GM12878 (cell line): ENCODE data around the gene CKB. TPM values are rescaled to one million over a fixed set of nuclear protein-coding genes. Genes with fewer than 3 reads are reported as not detected.

ENCODE experiments used
- ATAC-seq: fragments of 200-7000 bp; cut with Tn5 transposase; 3 replicates; pipeline ENCODE4 v1.9.1; 2020; ENCODE audit warnings: mild to moderate bottlenecking, moderate library complexity
- BruUV-seq: library from RNA; stranded (reverse); fragments of 400-500 nt; replicated peaks from 2 replicates; lab custom pipeline; 2021; lab: Mats Ljungman, UMichigan
- CTCF ChIA-PET: fragments of 300-600 bp; sonication (Branson Sonifier 250); formaldehyde crosslinking; extraction: SDS; loops from one replicate; lab custom pipeline; 2021; ENCODE audit warnings: inconsistent platforms; lab: Yijun Ruan, JAX
- POLR2A ChIA-PET: fragments of 350-600 bp; formaldehyde crosslinking; extraction: SDS; loops from one replicate; lab custom pipeline; 2021; ENCODE audit warnings: inconsistent platforms; lab: Charles Lee
- RAD21 ChIA-PET: fragments of 300-600 bp; sonication (Branson Sonifier 250); formaldehyde crosslinking; loops from one replicate; lab custom pipeline; 2023; ENCODE audit warnings: antibody characterized with exemption; ENCODE audit not compliant: unreplicated experiment; lab: Charles Lee
- SMC1A ChIA-PET: fragments of 300-600 bp; sonication (Branson Sonifier 250); formaldehyde crosslinking; loops from one replicate; lab custom pipeline; 2023; ENCODE audit not compliant: unreplicated experiment, uncharacterized antibody; lab: Charles Lee
- DNase-seq: peaks from one replicate; pipeline ENCODE4 v3.0.0-alpha.2; 2011; ENCODE audit warnings: low read depth, low spot score
- FAIRE-seq: peaks from 3 replicates; lab custom pipeline; 2011; peaks lifted over from hg19 to GRCh38; lab: Jason Lieb, UNC
- H2AFZ ChIP-seq: 2 replicates; pipeline ENCODE4 v1.6.0; 2011; ENCODE audit warnings: low read depth, low read length, control low read depth; ENCODE audit not compliant: control insufficient read depth
- H3K27ac ChIP-seq: 2 replicates; pipeline ENCODE4 v1.5.1; 2011; ENCODE audit warnings: control low read depth; ENCODE audit not compliant: control insufficient read depth, insufficient read depth
- H3K27me3 ChIP-seq, 2 experiments: replicated peaks in 1 of 2; 2 replicates each; pipeline versions ENCODE4 v1.6.0 to v1.6.1; 2011; ENCODE audit warnings: low read length in 1 of 2; ENCODE audit not compliant: control insufficient read depth in 2 of 2, insufficient read depth in 2 of 2
- H3K36me3 ChIP-seq, 2 experiments: 2 replicates each; pipeline ENCODE4 v1.5.1; 2011; ENCODE audit warnings: low read length in 1 of 2; ENCODE audit not compliant: control insufficient read depth in 2 of 2, insufficient read depth in 2 of 2
- H3K4me1 ChIP-seq: 2 replicates; pipeline ENCODE4 v1.6.1; 2011; ENCODE audit warnings: mild to moderate bottlenecking, low read length, moderate library complexity, mixed read lengths; ENCODE audit not compliant: control insufficient read depth, insufficient read depth
- H3K4me2 ChIP-seq: 2 replicates; pipeline ENCODE4 v1.6.0; 2011; ENCODE audit warnings: control low read depth; ENCODE audit not compliant: control insufficient read depth, insufficient read depth
- H3K4me3 ChIP-seq: fragments of 200-600 bp; sonication (generic); 2 replicates; pipeline ENCODE4 v1.5.1; 2016
- H3K79me2 ChIP-seq: 2 replicates; pipeline ENCODE4 v1.6.0; 2011; ENCODE audit warnings: low read length; ENCODE audit not compliant: control insufficient read depth, insufficient read depth
- H3K9ac ChIP-seq: 2 replicates; pipeline ENCODE4 v1.8.0; 2011; ENCODE audit warnings: low read length, control low read depth, mixed read lengths; ENCODE audit not compliant: control insufficient read depth, insufficient read depth
- H3K9me3 ChIP-seq: replicated peaks from 3 replicates; pipeline ENCODE4 v1.5.1; 2011; ENCODE audit warnings: mild to moderate bottlenecking, low read length; ENCODE audit not compliant: control insufficient read depth, insufficient read depth
- H4K20me1 ChIP-seq: 2 replicates; pipeline ENCODE4 v1.6.0; 2011; ENCODE audit not compliant: control insufficient read depth, insufficient read depth
- ATF3 ChIP-seq: IDR thresholded peaks from 2 replicates; pipeline ENCODE4 v1.6.1; 2011; ENCODE audit warnings: low read depth, mild to moderate bottlenecking, low read length, moderate library complexity, borderline replicate concordance; ENCODE audit errors: extremely low read depth
- HCFC1 ChIP-seq: fragments of 150-350 bp; IDR thresholded peaks from 2 replicates; pipeline ENCODE4 v1.6.1; 2014; ENCODE audit warnings: low read length
- HDAC6 ChIP-seq: fragments of 200-600 bp; sonication (generic); IDR thresholded peaks from one replicate; pipeline ENCODE4 v1.8.0; 2017; ENCODE audit warnings: antibody characterized with exemption; ENCODE audit not compliant: unreplicated experiment
- IRF3 ChIP-seq: fragments of 450-650 bp; IDR thresholded peaks from 2 replicates; pipeline ENCODE4 v1.6.1; 2014; ENCODE audit warnings: mild to moderate bottlenecking
- NFXL1 ChIP-seq: fragments of 450-650 bp; IDR thresholded peaks from 2 replicates; pipeline ENCODE4 v1.6.1; 2017; ENCODE audit warnings: antibody characterized with exemption, mild to moderate bottlenecking, borderline replicate concordance
- NKRF ChIP-seq: fragments of 450-650 bp; conservative IDR thresholded peaks from 2 replicates; pipeline ENCODE4 v1.6.1; 2017; ENCODE audit warnings: mild to moderate bottlenecking, moderate library complexity
- POU2F2 ChIP-seq: IDR thresholded peaks from 3 replicates; pipeline ENCODE4 v1.6.1; 2011; ENCODE audit warnings: low read depth, mild to moderate bottlenecking, low read length, borderline replicate concordance
- RAD51 ChIP-seq: fragments of 450-650 bp; IDR thresholded peaks from 2 replicates; pipeline ENCODE4 v1.6.1; 2016; ENCODE audit warnings: moderate library complexity, mild to moderate bottlenecking, inconsistent platforms
- SKIL ChIP-seq: fragments of 450-650 bp; IDR thresholded peaks from 2 replicates; pipeline ENCODE4 v1.6.1; 2017; ENCODE audit warnings: mild to moderate bottlenecking, low read depth, inconsistent platforms; ENCODE audit not compliant: poor library complexity, severe bottlenecking
- YBX1 ChIP-seq: fragments of 450-650 bp; IDR thresholded peaks from 2 replicates; pipeline ENCODE4 v1.6.1; 2016; ENCODE audit warnings: antibody characterized with exemption
- ZBED1 ChIP-seq: IDR thresholded peaks from 2 replicates; pipeline ENCODE4 v1.6.1; 2016; ENCODE audit warnings: borderline replicate concordance
- ZNF207 ChIP-seq: fragments of 450-650 bp; IDR thresholded peaks from 2 replicates; pipeline ENCODE4 v1.6.1; 2014; ENCODE audit warnings: antibody characterized with exemption, mild to moderate bottlenecking, borderline replicate concordance
- WGBS: methylation state at CpG from one replicate; pipeline ENCODE4 v1.1.6; 2016; ENCODE audit warnings: low lambda C conversion rate; ENCODE audit not compliant: insufficient replicate concordance, insufficient coverage; ENCODE audit errors: missing lambda C conversion rate; 5-methylcytosine and 5-hydroxymethylcytosine counted together
- in situ Hi-C: fragments of 300-500 bp; cut with MboI; formaldehyde crosslinking; loops from 9 replicates; pipeline ENCODE4 v1.14.3; 2018; ENCODE audit warnings: mixed read lengths
- intact Hi-C: fragments of 100-400 bp; cut with micrococcal nuclease; formaldehyde crosslinking; loops from one replicate; pipeline ENCODE4 v1.14.2; 2022; ENCODE audit not compliant: unreplicated experiment
- polyA plus RNA-seq, 11 experiments: library from polyadenylated mRNA; depleted of rRNA in 4 of 11; unstranded in 6 of 11; stranded (reverse) in 5 of 11; fragments of >200 nt; fragmentation: Nextera tagmentation in 4 of 11; fragmentation: Illumina TruSeq in 1 of 11; extraction: Ambion mirVana in 4 of 11; extraction: Trizol in 1 of 11; gene quantifications; 1 replicate in 1 of 11; 2 replicates in 10 of 11; pipeline versions ENCODE4 v1.2.1 to v1.2.3, GENCODE V29; 2011 to 2016; ENCODE audit warnings: inconsistent platforms in 2 of 11, missing spikeins in 2 of 11, low read depth in 1 of 11
- total RNA-seq, 4 experiments: library from RNA; depleted of rRNA in 3 of 4; stranded (reverse); fragments of >200 nt in 3 of 4; fragmentation: Illumina TruSeq in 1 of 4; extraction: Trizol in 1 of 4; gene quantifications; 2 replicates each; pipeline versions ENCODE4 v1.2.1 to v1.2.3, GENCODE V29; 2013 to 2021

CKB gene
- total and polyA plus RNA-seq, 10 of the 15 experiments (the other 5 are each of a cell fraction or from before 2014, with no cell fraction given) = 0.40 to 6.1 (median 2.3) TPM

- CTCF ChIA-PET = interaction anchor here (1.1 to 1.3 kb wide), 2 partner anchors 44 to 45 kb away, joined by 3 to 4 read pairs; no protein-coding TSS in a partner anchor
- ATAC-seq = no peak
- no TSS peak for BruUV-seq
- H3K4me1 ChIP-seq = no peaks in the 10 kb centered on the region
- WGBS = 81% methylated on average over 9 of the region's 9 CpGs
- TF ChIP-seq HCFC1 (no peak), YBX1 (no peak), ATF3 (no peak), ZNF207 (no peak), ZBED1 (no peak), IRF3 (no peak), HDAC6 (no peak), RAD51 (no peak), NFXL1 (no peak), NKRF (no peak), POU2F2 (no peak), SKIL (no peak)
- no peak overlapping the region for H3K9ac ChIP-seq
- peaks cover 23 to 27% of the 10 kb centered on the region in 2 experiments for H3K36me3 ChIP-seq
- in situ Hi-C loops = no loop called here
- no peak overlapping the region for H3K4me3 ChIP-seq
- H3K4me2 ChIP-seq = no peak overlapping the region
- H3K27ac ChIP-seq = no peak overlapping the region
- POLR2A ChIA-PET = interaction anchor here (0.6 to 0.7 kb wide), 2 partner anchors 102 to 111 kb away, joined by 3 to 5 read pairs; no protein-coding TSS in a partner anchor
- intact Hi-C loops = no loop called here
- no peaks in the 10 kb centered on the region for H3K27me3 ChIP-seq
- SMC1A ChIA-PET = no interaction called here
- no peaks in the 10 kb centered on the region for H3K79me2 ChIP-seq
- RAD21 ChIA-PET = interaction anchor here (1.4 kb wide), 1 partner anchor 43 kb away, joined by 4 read pairs; no protein-coding TSS in a partner anchor
- DNase-seq = no peak
- no peak for FAIRE-seq
- H3K9me3 ChIP-seq = no peaks in the 10 kb centered on the region
- H4K20me1 ChIP-seq = no peaks in the 10 kb centered on the region
- H2AFZ ChIP-seq = no peak overlapping the region
Observed at GRCh38 chr14:103501921-103502669, 20.5 kb downstream of the CKB start.
